RWPE2 (cell line): Measurements from ENCODE around the gene SCUBE3.

Experiments
- ATAC-seq: fragments of 200-7000 bp; cut with Tn5 transposase; 3 replicates; pipeline ENCODE4 v1.9.1; 2021; ENCODE audit warnings: low read depth
- DNase-seq: peaks from one replicate; pipeline ENCODE4 v3.0.0-alpha.2; 2020; ENCODE audit warnings: low spot score
- H3K27ac ChIP-seq: fragments of 450-650 bp; 2 replicates; pipeline ENCODE4 v1.5.1; 2017; ENCODE audit warnings: mild to moderate bottlenecking; ENCODE audit not compliant: poor library complexity, severe bottlenecking
- H3K27me3 ChIP-seq: fragments of 250-450 bp; sonication (Bioruptor Pico); 2 replicates; pipeline ENCODE4 v1.5.1; 2021; ENCODE audit warnings: mild to moderate bottlenecking, moderate library complexity; ENCODE audit not compliant: insufficient read depth, poor library complexity, severe bottlenecking
- H3K36me3 ChIP-seq: fragments of 250-450 bp; sonication (Bioruptor Pico); 2 replicates; pipeline ENCODE4 v1.5.1; 2020; ENCODE audit warnings: low read depth, mild to moderate bottlenecking, moderate library complexity
- H3K4me1 ChIP-seq: fragments of 250-450 bp; sonication (Bioruptor Pico); 2 replicates; pipeline ENCODE4 v1.5.1; 2021; ENCODE audit warnings: mild to moderate bottlenecking, moderate library complexity; ENCODE audit not compliant: insufficient read depth, poor library complexity, severe bottlenecking
- H3K4me3 ChIP-seq: fragments of 250-450 bp; sonication (Bioruptor Pico); 2 replicates; pipeline ENCODE4 v1.5.1; 2021; ENCODE audit warnings: mild to moderate bottlenecking, moderate library complexity; ENCODE audit not compliant: severe bottlenecking
- H3K9me3 ChIP-seq: fragments of 250-450 bp; sonication (Bioruptor Pico); 2 replicates; pipeline ENCODE4 v1.5.1; 2021; ENCODE audit warnings: mild to moderate bottlenecking, moderate library complexity; ENCODE audit not compliant: severe bottlenecking
- CTCF ChIP-seq: fragments of 450-650 bp; IDR thresholded peaks from one replicate; pipeline ENCODE4 v1.5.1; 2017; ENCODE audit warnings: mild to moderate bottlenecking, moderate library complexity; ENCODE audit not compliant: poor library complexity, severe bottlenecking

The SCUBE3 gene

GRCh38 chr6:35265523-35265922 lies 51.8 kb downstream of the SCUBE3 start:
- DNase-seq, result no peak
- no peak for ATAC-seq
- Histone ChIP-seq H3K27ac (no peak overlapping the region), H3K4me3 (no peak overlapping the region), H3K9me3 (no peaks in the 10 kb centered on the region), H3K4me1 (peaks cover 4% of the 10 kb centered on the region), H3K36me3 (no peaks in the 10 kb centered on the region), H3K27me3 (no peaks in the 10 kb centered on the region)
- no peak for TF ChIP-seq CTCF

GRCh38 chr6:35267446-35267845 lies 53.7 kb downstream of the SCUBE3 start:
- no peaks in the 10 kb centered on the region for H3K36me3 ChIP-seq
- TF ChIP-seq CTCF, result no peak
- no peak overlapping the region for H3K27ac ChIP-seq
- ATAC-seq (no peak), DNase-seq (no peak)
- H3K27me3 ChIP-seq, result no peaks in the 10 kb centered on the region
- peaks cover 3% of the 10 kb centered on the region for H3K4me1 ChIP-seq
- no peaks in the 10 kb centered on the region for H3K9me3 ChIP-seq
- H3K4me3 ChIP-seq, result no peak overlapping the region

- Histone ChIP-seq H3K4me3 (no peak overlapping the region), H3K9me3 (no peaks in the 10 kb centered on the region), H3K36me3 (no peaks in the 10 kb centered on the region), H3K4me1 (no peaks in the 10 kb centered on the region), H3K27ac (no peak overlapping the region), H3K27me3 (no peaks in the 10 kb centered on the region)
- DNase-seq (no peak), ATAC-seq (no peak)
- TF ChIP-seq CTCF, result no peak
Measured at GRCh38 chr6:35267897-35268296, 54.1 kb downstream of the SCUBE3 start.

- no peaks in the 10 kb centered on the region for H3K9me3 ChIP-seq
- no peak for DNase-seq
- no peak for ATAC-seq
- H3K27me3 ChIP-seq, result no peaks in the 10 kb centered on the region
- no peaks in the 10 kb centered on the region for H3K4me1 ChIP-seq
- H3K36me3 ChIP-seq, result no peaks in the 10 kb centered on the region
- TF ChIP-seq CTCF, result no peak
- no peak overlapping the region for H3K4me3 ChIP-seq
- no peak overlapping the region for H3K27ac ChIP-seq
Measured at GRCh38 chr6:35272005-35272404, 58.2 kb downstream of the SCUBE3 start.

GRCh38 chr6:35273822-35274559 lies 60.2 kb downstream of the SCUBE3 start:
- TF ChIP-seq CTCF, result no peak
- ATAC-seq (no peak), DNase-seq (no peak)
- no peaks in the 10 kb centered on the region for H3K36me3 ChIP-seq
- no peak overlapping the region for H3K27ac ChIP-seq
- H3K9me3 ChIP-seq, result no peaks in the 10 kb centered on the region
- no peaks in the 10 kb centered on the region for H3K4me1 ChIP-seq
- H3K4me3 ChIP-seq, result no peak overlapping the region
- no peaks in the 10 kb centered on the region for H3K27me3 ChIP-seq
